NCI-H187 (cell line): ENCODE data around the gene GFOD2.
"Not testable (repeated sequence)": the region's sequence is repeated elsewhere in the genome, so short reads cannot be mapped to it uniquely, and the experiment has no call there.

ENCODE experiments used
- DNase-seq, 2 experiments: peaks; one replicate each; lab custom pipeline; 2025; lab: John Stamatoyannopoulos, UW

GFOD2 gene

GRCh38 chr16:67719048-67719777 is at the start of gene GFOD2:
GFOD2 (minus strand) TSS chr16:67719316; CDS start chr16:67685715, 33,601 bp downstream.
- DNase-seq: peak; percentile 75 to 84

GRCh38 chr16:67767953-67768352 is 48.8 kb upstream of the GFOD2 start:
- no peak for DNase-seq

DNA sequence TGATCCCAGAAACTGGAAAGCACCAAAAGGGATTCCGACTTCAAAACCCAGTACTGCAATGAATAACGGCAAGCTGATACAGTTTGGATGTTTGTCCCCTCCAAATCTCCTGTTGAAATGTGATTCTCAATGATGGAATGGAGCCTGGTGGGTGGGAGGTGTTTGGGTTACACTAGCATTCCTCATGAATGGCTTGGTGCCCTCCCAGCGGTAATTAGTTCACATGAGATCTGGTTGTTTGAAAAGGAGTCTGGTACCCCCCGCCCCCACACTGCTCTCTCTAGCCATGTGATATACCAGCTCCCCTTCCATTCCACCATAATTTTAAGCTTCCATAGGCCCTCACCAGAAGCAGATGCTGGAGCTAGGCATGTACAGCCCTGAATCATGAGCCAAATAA is 47.2 kb upstream of the GFOD2 start:
- no peak for DNase-seq

DNA sequence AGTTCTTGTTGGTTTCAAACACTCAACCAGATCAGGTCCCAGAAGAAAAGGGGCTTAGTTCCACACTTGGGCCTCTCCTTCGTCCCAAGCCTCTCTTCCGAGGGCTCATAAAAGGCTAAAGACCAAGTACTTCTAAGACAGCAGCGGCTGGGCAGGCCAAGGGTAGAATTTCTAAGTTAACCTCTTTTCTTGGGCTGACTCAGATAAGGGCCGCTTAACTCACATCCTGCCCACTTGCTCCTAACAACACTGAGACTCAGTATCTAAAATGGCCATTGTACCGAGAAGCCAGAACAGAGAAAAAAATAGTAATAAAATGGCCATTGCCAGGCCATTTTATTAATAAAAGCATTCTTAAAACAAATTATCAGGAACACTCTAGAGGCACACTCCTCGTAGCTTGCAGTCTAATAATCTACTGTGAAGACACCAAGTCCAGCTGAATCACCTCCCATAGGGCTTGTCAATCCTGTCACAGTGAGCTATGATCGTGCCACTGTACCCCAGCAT is 45.1 kb upstream of the GFOD2 start:
- no peak for DNase-seq

GRCh38 chr16:67763066-67763465 is 44.0 kb upstream of the GFOD2 start:
- no peak for DNase-seq

DNA sequence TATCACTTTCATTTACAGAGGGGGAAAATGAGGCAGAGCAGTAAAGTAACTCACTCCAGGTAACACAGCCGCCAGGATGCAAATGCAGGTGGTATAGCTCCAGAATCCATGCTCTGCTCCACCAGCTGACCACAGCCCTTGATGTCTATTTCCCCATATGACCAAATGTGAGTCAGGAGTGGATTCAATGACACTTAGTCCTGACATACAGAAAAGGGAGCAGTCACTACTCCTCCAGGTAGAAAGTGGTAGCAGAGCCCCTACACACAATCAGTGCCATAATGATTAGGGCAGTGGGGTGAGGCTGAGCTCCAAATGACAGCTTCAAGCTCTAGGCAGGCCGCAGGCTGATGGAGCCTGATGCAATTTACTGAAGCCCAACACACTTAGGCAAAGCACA is 43.3 kb upstream of the GFOD2 start:
- DNase-seq: no peak

DNA sequence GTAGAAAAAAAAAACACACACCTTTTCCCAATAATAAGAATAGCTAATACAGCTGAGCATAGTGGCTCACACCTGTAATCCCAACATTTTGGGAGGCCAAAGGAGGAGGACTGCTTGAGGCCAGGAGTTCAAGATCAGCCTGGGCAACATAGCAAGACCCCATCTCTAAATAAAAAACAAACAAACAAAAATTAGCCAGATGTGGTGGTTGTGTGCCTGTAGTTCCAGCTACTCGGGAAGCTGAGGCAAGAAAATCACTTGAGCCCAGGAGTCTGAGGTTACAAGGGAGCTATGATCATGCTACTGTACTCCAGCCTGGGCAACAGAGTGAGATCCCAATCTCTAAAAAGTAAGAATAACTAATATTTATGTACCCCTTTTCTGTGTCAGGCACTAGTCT is 42.8 kb upstream of the GFOD2 start:
- DNase-seq: no peak

DNA sequence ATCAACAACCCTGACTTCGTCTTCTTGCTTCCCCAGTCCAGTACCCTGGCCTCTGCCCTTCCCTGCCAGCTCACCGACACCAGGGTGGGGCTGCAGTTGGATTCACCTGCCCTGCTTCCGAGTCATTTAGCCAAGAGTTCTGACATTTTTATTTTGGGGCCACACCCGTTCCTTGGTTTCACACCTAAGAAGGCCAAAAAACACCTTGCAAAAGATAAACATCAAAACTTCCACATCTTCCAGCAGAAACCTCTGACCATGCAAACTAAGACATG is 41.8 kb upstream of the GFOD2 start:
- no peak for DNase-seq

- no peak for DNase-seq
Observed at GRCh38 chr16:67760206-67760955, 41.3 kb upstream of the GFOD2 start.

- DNase-seq: no peak
Observed at GRCh38 chr16:67758966-67759365, 39.9 kb upstream of the GFOD2 start.

DNA sequence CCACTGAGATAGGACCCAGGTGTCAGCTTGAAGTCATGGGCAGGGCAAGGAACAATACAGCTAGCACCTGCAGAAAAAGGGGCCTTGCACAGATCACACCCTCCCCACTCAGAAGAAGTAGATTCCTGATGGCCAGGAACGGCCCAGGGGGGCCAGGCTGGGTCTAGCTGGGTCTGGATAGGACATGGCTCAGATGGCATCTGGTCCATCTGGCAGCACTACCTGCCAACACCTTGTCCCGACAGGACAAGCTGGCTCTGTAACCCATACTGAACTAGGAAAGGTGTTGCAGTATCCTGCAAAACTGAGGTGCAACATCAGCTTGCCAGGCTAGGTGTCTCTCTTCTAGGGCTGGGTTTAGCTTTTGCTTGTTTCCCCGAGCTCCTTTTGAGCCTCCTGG is 38.9 kb upstream of the GFOD2 start:
- no peak for DNase-seq

- DNase-seq: no peak
Observed at GRCh38 chr16:67752641-67753040, 33.5 kb upstream of the GFOD2 start.

DNA sequence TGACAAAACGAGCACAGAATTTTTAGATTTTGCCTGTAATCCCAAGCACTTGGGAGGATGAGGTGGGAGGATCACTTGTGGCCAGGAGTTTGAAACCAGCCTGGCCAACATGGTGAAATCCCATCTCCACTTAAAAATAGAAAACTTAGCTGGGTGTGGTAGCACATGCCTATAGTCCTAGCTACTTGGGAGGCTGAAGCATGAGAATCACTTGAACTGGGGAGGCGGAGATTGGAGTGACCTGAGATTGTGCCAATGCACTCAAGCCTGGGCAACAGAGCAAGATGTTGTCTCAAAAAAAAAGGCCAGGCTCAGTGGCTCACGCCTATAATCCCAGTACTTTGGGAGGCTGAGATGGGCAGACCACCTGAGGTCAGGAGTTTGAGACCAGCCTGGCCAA is 32.2 kb upstream of the GFOD2 start:
- DNase-seq: not testable (repeated sequence)

GRCh38 chr16:67750466-67750865 is 31.4 kb upstream of the GFOD2 start:
- no peak for DNase-seq

DNA sequence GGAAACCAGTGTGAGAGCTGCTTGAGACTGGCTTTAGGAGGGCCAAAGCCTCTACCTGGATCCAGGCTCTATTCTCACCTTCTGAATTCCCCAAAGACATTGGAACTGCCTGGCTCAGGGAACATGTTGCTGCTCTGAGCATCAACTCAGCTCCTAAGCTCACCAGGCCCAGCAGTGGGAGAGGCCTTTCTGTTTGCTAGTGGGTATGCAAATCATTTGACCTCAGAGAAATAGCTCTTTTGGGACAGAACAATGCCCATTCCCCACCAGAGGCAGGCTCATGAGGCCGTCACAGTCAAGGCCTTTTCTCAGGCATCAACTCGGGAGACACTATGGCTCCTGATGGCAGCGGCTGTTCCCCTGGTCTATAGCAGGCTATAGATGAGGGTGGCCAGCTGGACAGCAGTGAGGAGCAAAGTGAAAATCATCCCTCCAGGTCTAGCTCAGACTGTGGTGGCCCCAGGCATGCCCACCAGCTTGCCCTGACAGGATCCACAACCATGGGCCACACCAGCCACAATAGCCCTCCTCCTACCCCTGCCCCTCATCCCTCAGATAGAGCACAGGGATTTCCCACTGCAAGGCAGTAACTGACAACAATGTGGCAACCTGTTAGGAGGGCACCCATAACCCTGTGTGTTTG is 30.4 kb upstream of the GFOD2 start:
- DNase-seq: no peak

- no peak for DNase-seq
Observed at GRCh38 chr16:67748834-67749233, 29.7 kb upstream of the GFOD2 start.

DNA sequence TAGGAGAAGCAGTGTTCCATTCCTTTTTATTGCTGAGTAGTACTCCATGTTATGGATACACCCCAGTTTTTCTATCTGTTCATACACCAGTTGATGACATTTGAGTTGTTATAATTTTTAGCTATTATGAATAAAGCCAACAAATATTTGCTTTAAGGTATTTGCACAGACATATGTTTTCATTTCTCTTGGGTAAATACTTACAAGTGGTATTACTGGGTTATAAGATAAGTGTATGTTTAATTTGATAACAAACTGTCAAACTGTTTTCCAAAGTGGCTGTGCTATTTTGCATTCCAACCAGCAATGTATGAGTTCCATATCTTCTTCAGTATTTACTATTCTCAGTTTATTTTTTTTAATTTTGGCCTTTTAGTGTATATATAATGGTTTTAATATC is 27.7 kb upstream of the GFOD2 start:
- no peak for DNase-seq

DNA sequence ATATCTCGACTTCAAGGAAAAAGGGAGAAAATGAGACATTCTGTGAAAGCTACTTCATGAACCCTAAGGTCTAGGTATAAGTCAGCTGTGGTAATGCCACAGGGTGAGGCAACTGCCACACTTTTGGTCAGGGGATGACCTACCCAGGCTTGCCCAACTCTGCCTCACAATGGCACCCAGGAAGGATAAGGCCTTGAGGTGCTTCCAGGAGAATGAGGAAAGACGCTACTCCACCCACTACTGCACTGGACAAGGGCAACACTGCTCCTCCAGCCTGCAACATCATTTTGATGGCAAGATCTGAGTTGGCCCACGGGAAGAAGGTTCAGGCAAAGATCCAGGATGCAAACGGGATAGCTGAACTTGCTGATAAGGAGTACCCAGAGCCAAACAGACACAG is 22.0 kb upstream of the GFOD2 start:
- no peak for DNase-seq

- DNase-seq: no peak
Observed at GRCh38 chr16:67740391-67740790, 21.3 kb upstream of the GFOD2 start.

GRCh38 chr16:67736858-67737257 is 17.7 kb upstream of the GFOD2 start:
- DNase-seq: no peak

GRCh38 chr16:67734731-67735201 is 15.7 kb upstream of the GFOD2 start:
- no peak for DNase-seq

DNA sequence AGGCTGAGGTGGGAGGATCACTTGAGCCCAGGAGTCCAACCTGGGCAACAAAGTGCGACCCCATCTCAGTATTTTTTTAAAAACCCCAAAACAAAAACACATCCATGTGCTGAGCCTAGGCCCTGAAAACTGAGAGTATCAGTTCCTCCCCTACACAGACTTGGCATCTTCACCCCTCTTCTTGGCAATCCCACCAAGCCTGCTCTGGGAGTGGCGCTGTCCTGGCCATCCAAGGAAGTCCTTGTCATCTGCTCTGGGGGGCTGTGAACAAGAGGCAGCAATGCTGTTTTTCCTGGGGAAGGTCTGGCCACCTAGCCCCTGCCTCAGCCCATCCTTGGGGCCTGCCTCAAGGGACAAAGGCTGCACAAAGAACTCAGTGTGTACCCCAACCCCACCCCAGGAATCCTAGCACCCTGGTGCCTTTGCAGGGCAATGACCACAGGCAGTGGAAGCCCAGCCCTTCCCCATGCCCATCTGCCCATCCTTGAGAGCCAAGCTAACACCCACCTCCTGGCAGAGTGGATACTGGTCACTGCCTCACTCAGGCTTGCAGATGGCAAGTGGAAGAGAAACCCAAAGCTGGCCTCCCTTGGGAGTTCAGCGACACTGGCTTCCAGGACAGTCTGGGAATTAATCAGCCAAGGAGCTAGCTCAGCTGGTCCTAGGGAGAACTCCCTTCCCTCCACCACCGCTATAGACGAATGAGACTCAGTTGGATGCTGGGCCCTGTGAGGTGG is 14.8 kb upstream of the GFOD2 start:
- DNase-seq: no peak
